Measurements from ENCODE around the gene SPAG17. TPM values are rescaled to one million over a fixed set of nuclear protein-coding genes. Genes with fewer than 3 reads are reported as not detected.

Gene SPAG17
- total RNA-seq, 1 donor from 2014 or later = 5.6 TPM

DNA sequence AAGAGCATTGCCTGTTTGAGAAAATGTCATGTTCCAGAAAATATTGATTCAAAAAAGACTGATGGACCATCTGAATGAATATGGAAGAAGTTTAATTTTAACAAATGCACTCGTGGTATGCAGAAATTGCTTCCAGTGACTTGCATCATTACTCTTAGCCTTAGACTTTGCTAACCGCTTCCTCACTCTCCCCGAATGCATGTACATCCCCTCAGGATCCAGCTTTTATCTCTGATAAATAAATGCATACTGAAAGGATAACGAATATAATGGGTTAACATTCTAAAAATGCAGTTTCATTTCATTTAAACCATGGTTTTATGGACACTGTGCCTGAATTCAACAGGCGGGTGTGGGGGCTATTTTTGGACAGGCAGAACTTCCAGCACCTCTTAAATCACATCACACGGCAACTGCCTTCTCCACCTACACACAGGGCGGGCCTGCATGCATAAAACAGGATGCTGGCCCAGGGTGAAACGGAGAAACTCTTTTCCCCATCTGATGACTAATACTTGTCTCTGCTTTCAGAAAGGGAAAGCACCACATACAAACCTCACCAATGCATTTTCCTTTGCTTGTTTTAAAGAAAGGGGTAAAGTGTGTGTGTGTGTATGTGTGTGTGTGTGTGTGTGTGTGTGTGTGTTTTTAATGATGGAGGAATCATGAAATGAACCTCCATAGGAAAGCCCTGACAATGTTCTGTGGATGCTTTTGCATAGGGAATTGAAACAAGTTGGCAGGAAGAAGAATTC lies 48.7 kb downstream of the SPAG17 start:
- TF ChIP-seq CTCF (conservative IDR thresholded peaks at IDR 0.05) = no peak
- Mint-ChIP-seq H3K36me3 (no peaks in the 10 kb centered on the region), H3K27me3 (peaks cover 4% of the 10 kb centered on the region), H3K4me3 (no peak overlapping the region), H3K9me3 (no peaks in the 10 kb centered on the region), H3K4me1 (ENCODE audit: unreplicated experiment) (peaks cover 11% of the 10 kb centered on the region), H3K27ac (no peak overlapping the region)
- DNase-seq (ENCODE audit: extremely low spot score, unreplicated experiment) = no peak

DNA sequence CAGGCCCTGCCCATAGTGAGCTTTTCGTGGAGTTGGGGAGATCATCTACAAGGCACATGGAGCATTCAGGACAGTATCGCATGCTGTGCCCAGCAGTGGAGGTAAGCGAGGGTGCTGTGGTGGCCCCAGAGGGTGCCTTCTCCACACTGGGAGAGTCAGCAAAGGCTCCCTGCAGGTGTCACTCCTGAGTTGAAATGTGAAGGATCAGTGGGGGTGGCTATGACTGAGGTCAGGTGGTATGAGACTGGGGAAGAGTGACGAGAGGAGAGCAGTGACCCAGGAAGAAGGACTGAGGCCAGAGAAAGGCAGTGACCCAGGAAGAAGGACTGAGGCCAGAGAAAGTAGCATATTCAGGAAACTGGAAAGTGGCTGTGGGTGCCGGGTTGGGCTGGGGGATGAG lies 53.0 kb downstream of the SPAG17 start:
- DNase-seq (ENCODE audit: extremely low spot score, unreplicated experiment) = no peak
- H3K4me1 Mint-ChIP-seq (ENCODE audit: unreplicated experiment) = peaks cover 11% of the 10 kb centered on the region
- H3K36me3 Mint-ChIP-seq = no peaks in the 10 kb centered on the region
- H3K4me3 Mint-ChIP-seq = no peak overlapping the region
- TF ChIP-seq CTCF (conservative IDR thresholded peaks at IDR 0.05) = no peak
- peaks cover 8% of the 10 kb centered on the region for H3K27me3 Mint-ChIP-seq
- H3K27ac Mint-ChIP-seq = no peak overlapping the region
- peaks cover 6% of the 10 kb centered on the region for H3K9me3 Mint-ChIP-seq

GRCh38 chr1:118128761-118129160 lies 56.3 kb downstream of the SPAG17 start:
- no peak for DNase-seq (ENCODE audit: extremely low spot score, unreplicated experiment)
- no peaks in the 10 kb centered on the region for H3K36me3 Mint-ChIP-seq

GRCh38 chr1:118124064-118124463 lies 61.0 kb downstream of the SPAG17 start:
- no peak for TF ChIP-seq CTCF (conservative IDR thresholded peaks at IDR 0.05)
- H3K36me3 Mint-ChIP-seq = no peaks in the 10 kb centered on the region

More at GRCh38 chr1:118128761-118129160, 56.3 kb downstream of the SPAG17 start:
- Mint-ChIP-seq H3K27me3 (peaks cover 8% of the 10 kb centered on the region), H3K27ac (no peak overlapping the region), H3K4me1 (ENCODE audit: unreplicated experiment) (no peaks in the 10 kb centered on the region), H3K4me3 (no peak overlapping the region), H3K9me3 (peaks cover 6% of the 10 kb centered on the region)
- no peak for TF ChIP-seq CTCF (conservative IDR thresholded peaks at IDR 0.05)

DNA sequence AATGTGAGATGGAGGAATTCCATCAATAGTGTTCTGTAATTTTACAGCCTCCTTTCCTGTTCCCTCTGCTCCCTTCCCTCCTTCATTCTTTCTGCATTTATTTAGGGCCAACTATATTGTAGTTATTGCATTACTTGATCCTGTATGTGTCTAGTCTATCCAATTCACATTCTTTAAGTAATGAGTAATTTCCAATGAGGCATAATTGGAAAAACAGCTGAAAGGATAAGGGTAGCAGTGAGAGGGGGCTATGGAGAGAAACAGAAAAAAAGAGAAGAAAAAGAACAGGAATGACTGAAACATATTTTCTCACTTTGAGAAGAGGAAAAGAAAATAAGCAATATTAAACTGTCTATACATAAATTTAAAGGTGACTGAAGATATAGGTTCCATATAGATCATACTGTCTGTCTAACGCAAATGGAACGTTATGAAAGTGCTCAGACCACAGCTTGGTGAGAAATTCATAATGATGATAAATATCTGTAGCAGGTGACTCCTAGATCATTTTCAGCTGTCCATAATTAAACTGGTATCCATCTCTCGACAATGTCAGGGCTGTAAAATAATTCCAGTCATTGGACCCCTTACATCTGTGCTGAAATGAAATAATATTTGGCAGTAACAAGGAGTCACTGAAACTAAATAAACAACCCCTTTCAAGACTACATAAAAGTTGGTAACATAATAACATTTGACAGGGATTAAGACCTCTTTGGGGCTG lies 61.8 kb downstream of the SPAG17 start:
- TF ChIP-seq CTCF (conservative IDR thresholded peaks at IDR 0.05) = no peak
- Mint-ChIP-seq H3K27ac (no peak overlapping the region), H3K4me1 (ENCODE audit: unreplicated experiment) (peaks cover 17% of the 10 kb centered on the region)

More at GRCh38 chr1:118124064-118124463, 61.0 kb downstream of the SPAG17 start:
- Mint-ChIP-seq H3K9me3 (peaks cover 6% of the 10 kb centered on the region), H3K27ac (no peak overlapping the region), H3K4me1 (ENCODE audit: unreplicated experiment) (peaks cover 9% of the 10 kb centered on the region), H3K27me3 (peaks cover 4% of the 10 kb centered on the region), H3K4me3 (no peak overlapping the region)
- no peak for DNase-seq (ENCODE audit: extremely low spot score, unreplicated experiment)

More for the DNA sequence above, 61.8 kb downstream of the SPAG17 start:
- DNase-seq (ENCODE audit: extremely low spot score, unreplicated experiment) = no peak
- no peaks in the 10 kb centered on the region for H3K36me3 Mint-ChIP-seq
- no peaks in the 10 kb centered on the region for H3K27me3 Mint-ChIP-seq
- H3K4me3 Mint-ChIP-seq = no peak overlapping the region
- no peaks in the 10 kb centered on the region for H3K9me3 Mint-ChIP-seq
